Right lobe of liver (tissue), 6 donors: ENCODE measurements around the gene PLCB2. TPM values are rescaled to one million over a fixed set of nuclear protein-coding genes. Genes with fewer than 3 reads are reported as not detected.

Source experiments
- ATAC-seq, 4 donors: fragments of 200-7000 bp; cut with Tn5 transposase; one replicate each; pipeline ENCODE4 v1.9.1; 2020; ENCODE audit warnings: mild to moderate bottlenecking in 4 of 4, moderate library complexity in 4 of 4
- DNase-seq, 3 donors: peaks; one replicate each; pipeline ENCODE4 v3.0.0-alpha.2; 2020
- H3K27ac ChIP-seq, 3 donors: fragments of 200-600 bp; one replicate each; pipeline ENCODE4 v1.8.0; 2022
- H3K27me3 ChIP-seq, 2 donors: fragments of 200-600 bp; one replicate each; pipeline ENCODE4 v1.8.0; 2022
- H3K36me3 ChIP-seq, 4 donors: fragments of 200-600 bp; sonication (generic) in 1 of 4; one replicate each; pipeline versions ENCODE4 v1.5.1 to v1.8.0; 2017 to 2022; ENCODE audit warnings: control low read depth in 1 of 4
- H3K4me1 ChIP-seq, 4 donors: fragments of 200-600 bp; sonication (generic) in 1 of 4; one replicate each; pipeline versions ENCODE4 v1.5.1 to v1.8.0; 2017 to 2022; ENCODE audit warnings: control low read depth in 1 of 4
- H3K4me3 ChIP-seq, 3 donors: fragments of 200-600 bp; one replicate each; pipeline ENCODE4 v1.8.0; 2022
- H3K9me3 ChIP-seq, 4 donors: fragments of 200-600 bp; sonication (generic) in 1 of 4; one replicate each; pipeline versions ENCODE4 v1.5.1 to v1.8.0; 2017 to 2022; ENCODE audit warnings: control low read depth in 1 of 4
- POLR2A ChIP-seq: fragments of 450-650 bp; IDR thresholded peaks from one replicate; pipeline ENCODE4 v1.6.1; 2017; ENCODE audit warnings: antibody characterized with exemption, mild to moderate bottlenecking
- WGBS: methylation state at CpG from one replicate; pipeline ENCODE4 v1.1.6; 2018; ENCODE audit warnings: low coverage, low lambda C conversion rate; ENCODE audit not compliant: insufficient coverage; ENCODE audit errors: missing lambda C conversion rate; 5-methylcytosine and 5-hydroxymethylcytosine counted together
- intact Hi-C, 2 donors: fragments of 100-400 bp; cut with DNase I; formaldehyde crosslinking; loops; one replicate each; pipeline versions ENCODE4 v1.11.2 to v1.14.1; 2022
- long read RNA-seq: library from polyadenylated mRNA; unstranded; transcript quantifications from one replicate; pipeline ENCODE4 v2.0.0, GENCODE V29; 2019
- total RNA-seq, 6 experiments: library from RNA; depleted of rRNA in 2 of 6; stranded (reverse); fragments of >200 nt in 2 of 6; fragmentation: NEBNext Ultra II Directional in 3 of 6; extraction: Animal tissue kit (Norgen Biotek cat#: 25700) in 3 of 6; gene quantifications; one replicate each; pipeline versions ENCODE4 v1.1.0 to v1.2.4, GENCODE V29; 2016 to 2023
- TF ChIP-seq, protein P1 (sequence below), 4 donors: fragments of 200-600 bp in 3 of 4; fragments of 450-650 bp in 1 of 4; IDR thresholded peaks; one replicate each; pipeline versions ENCODE4 v1.5.1 to v1.8.0; 2016 to 2022; ENCODE audit warnings: antibody characterized with exemption in 4 of 4, mild to moderate bottlenecking in 2 of 4
- donor health status: DM: no; HTN: yes; CAD: no.
- donor health status: DM: no; HTN: no; CAD: no.
- donor health status: DM: no; HTN: no; CAD: no.
- donor health status: DM: no; HTN: yes; CAD: no.
- donor health status: DM: no; HTN: yes; CAD: no.

PLCB2 gene, protein sequence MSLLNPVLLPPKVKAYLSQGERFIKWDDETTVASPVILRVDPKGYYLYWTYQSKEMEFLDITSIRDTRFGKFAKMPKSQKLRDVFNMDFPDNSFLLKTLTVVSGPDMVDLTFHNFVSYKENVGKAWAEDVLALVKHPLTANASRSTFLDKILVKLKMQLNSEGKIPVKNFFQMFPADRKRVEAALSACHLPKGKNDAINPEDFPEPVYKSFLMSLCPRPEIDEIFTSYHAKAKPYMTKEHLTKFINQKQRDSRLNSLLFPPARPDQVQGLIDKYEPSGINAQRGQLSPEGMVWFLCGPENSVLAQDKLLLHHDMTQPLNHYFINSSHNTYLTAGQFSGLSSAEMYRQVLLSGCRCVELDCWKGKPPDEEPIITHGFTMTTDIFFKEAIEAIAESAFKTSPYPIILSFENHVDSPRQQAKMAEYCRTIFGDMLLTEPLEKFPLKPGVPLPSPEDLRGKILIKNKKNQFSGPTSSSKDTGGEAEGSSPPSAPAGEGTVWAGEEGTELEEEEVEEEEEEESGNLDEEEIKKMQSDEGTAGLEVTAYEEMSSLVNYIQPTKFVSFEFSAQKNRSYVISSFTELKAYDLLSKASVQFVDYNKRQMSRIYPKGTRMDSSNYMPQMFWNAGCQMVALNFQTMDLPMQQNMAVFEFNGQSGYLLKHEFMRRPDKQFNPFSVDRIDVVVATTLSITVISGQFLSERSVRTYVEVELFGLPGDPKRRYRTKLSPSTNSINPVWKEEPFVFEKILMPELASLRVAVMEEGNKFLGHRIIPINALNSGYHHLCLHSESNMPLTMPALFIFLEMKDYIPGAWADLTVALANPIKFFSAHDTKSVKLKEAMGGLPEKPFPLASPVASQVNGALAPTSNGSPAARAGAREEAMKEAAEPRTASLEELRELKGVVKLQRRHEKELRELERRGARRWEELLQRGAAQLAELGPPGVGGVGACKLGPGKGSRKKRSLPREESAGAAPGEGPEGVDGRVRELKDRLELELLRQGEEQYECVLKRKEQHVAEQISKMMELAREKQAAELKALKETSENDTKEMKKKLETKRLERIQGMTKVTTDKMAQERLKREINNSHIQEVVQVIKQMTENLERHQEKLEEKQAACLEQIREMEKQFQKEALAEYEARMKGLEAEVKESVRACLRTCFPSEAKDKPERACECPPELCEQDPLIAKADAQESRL
- 10 to 100 TPM in 2 of 6 experiments, 1 to 10 TPM in 4; 5.0 to 18.0 (median 7.2) TPM for total RNA-seq
- long read RNA-seq: 0 reads

DNA sequence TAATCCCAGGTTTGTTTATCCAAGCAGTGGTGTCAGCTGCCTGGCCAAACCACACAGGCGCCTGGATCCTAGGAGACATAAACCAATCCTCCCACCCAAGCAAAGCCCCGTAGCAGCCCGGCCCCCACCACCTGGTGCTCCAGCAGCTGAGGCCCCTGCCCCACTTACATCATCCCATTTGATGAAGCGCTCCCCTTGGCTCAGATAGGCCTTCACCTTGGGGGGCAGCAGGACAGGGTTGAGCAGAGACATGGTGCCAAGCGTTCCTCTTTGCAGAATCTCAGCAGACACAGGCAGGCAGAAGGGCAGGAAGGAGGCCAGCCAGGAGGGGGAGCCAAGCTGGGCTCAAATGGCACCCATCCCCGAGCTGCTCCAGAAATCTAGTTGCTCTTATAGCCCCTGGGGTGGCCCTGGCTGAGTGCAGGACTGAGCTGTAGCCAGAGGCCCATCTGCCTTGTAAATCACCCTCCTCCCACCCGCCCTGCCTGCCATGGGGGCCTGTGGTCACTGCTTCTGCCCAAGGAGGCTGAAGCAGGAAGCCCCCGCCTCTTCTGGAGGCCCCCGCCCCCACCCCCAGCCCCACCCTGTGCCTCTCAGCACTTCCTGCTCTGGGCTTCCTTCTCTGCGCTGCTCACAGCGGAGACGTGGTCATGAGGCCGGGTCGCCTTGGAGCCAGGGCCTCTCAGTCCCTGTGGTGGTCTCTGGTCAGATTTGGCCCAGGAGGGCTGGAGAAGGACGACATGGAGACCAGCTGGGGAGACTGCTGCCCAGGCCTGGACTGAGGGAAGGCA is at the start of gene PLCB2:
TSS of gene PLCB2 (minus strand) at position 515 of the 791 bp plus-strand sequence. CDS start at position 252, 263 bp downstream.
- intact Hi-C loops: no loop called here
- ATAC-seq: peak; percentile 60 to 71 (median 62)
- Histone ChIP-seq H3K4me1 (no peaks in the 10 kb centered on the region), H3K27ac (peak within 1 kb of the TSS in 2 of 3 donors; percentile 67 to 76), H3K27me3 (no peaks in the 10 kb centered on the region), H3K9me3 (no peaks in the 10 kb centered on the region), H3K36me3 (no peaks in the 10 kb centered on the region), H3K4me3 (peak within 1 kb of the TSS; percentile 16 to 41 (median 20))
- DNase-seq: peak in 2 of 3 donors; percentile 62 to 74
- TF ChIP-seq, protein P1, sequence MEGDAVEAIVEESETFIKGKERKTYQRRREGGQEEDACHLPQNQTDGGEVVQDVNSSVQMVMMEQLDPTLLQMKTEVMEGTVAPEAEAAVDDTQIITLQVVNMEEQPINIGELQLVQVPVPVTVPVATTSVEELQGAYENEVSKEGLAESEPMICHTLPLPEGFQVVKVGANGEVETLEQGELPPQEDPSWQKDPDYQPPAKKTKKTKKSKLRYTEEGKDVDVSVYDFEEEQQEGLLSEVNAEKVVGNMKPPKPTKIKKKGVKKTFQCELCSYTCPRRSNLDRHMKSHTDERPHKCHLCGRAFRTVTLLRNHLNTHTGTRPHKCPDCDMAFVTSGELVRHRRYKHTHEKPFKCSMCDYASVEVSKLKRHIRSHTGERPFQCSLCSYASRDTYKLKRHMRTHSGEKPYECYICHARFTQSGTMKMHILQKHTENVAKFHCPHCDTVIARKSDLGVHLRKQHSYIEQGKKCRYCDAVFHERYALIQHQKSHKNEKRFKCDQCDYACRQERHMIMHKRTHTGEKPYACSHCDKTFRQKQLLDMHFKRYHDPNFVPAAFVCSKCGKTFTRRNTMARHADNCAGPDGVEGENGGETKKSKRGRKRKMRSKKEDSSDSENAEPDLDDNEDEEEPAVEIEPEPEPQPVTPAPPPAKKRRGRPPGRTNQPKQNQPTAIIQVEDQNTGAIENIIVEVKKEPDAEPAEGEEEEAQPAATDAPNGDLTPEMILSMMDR (IDR thresholded peaks at IDR 0.05): no peak
- TF ChIP-seq POLR2A: no peak
- 60% methylated on average over 3 of the region's 15 CpGs for WGBS

DNA sequence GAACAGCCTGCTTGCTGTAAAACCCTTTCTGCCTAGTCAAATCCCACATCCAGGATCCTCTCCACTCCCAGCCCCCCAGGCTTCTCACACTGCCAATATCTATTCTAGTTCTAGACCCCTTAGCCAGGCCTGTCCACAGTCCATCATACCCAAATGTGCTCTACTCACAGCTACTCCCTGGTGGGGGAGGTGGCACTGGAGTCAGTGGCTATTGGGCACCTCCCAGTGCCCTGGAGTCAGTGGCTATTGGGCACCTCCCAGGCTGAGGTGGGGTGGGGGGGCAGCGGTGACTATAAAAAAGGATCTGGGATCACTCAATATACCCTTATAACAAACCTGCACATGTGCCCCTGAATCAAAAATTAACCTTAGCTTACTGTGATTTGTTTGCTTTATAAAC is 49.5 kb upstream of the PLCB2 start:
- Histone ChIP-seq H3K27me3 (no peaks in the 10 kb centered on the region), H3K9me3 (no peaks in the 10 kb centered on the region), H3K36me3 (no peaks in the 10 kb centered on the region), H3K4me1 (peaks cover 0 to 18% (median 2%) of the 10 kb centered on the region in 4 donors), H3K27ac (no peak overlapping the region), H3K4me3 (no peak overlapping the region)
- no peak for ATAC-seq
- intact Hi-C loops: no loop called here
- DNase-seq: no peak
- 44% methylated on average over 1 of the region's 1 CpG for WGBS
- no peak for TF ChIP-seq POLR2A

DNA sequence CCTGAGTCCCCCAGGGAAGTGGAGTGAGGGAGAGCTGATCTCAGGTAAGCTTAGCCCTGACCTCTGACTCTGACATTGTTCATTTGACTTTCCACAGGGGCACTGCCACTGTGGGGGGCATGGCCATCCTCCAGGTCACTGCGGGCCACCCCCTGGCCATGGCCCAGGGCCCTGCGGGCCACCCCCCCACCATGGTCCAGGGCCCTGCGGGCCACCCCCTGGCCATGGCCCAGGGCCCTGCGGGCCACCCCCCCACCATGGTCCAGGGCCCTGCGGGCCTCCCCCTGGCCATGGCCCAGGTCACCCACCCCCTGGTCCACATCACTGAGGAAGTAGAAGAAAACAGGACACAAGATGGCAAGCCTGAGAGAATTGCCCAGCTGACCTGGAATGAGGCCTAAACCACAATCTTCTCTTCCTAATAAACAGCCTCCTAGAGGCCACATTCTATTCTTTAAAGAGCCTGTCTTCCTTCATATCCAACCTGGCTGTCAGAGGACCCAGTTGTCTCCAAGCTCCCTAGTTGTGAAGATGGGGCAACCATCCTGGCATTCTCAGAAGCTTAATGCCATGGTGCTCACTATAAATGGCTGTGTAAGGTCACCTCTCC is 48.3 kb upstream of the PLCB2 start:
- intact Hi-C loops: no loop called here
- WGBS: no CpG with 5 or more reads among the region's 5 CpGs
- TF ChIP-seq, protein P1 (IDR thresholded peaks at IDR 0.05): no peak
- no peak for ATAC-seq
- no peak for DNase-seq
- H3K4me3 ChIP-seq: no peak overlapping the region
- no peaks in the 10 kb centered on the region for H3K27me3 ChIP-seq
- no peak overlapping the region for H3K27ac ChIP-seq
- no peaks in the 10 kb centered on the region for H3K9me3 ChIP-seq
- peaks cover 0 to 18% (median 2%) of the 10 kb centered on the region in 4 donors for H3K4me1 ChIP-seq
- no peaks in the 10 kb centered on the region for H3K36me3 ChIP-seq

DNA sequence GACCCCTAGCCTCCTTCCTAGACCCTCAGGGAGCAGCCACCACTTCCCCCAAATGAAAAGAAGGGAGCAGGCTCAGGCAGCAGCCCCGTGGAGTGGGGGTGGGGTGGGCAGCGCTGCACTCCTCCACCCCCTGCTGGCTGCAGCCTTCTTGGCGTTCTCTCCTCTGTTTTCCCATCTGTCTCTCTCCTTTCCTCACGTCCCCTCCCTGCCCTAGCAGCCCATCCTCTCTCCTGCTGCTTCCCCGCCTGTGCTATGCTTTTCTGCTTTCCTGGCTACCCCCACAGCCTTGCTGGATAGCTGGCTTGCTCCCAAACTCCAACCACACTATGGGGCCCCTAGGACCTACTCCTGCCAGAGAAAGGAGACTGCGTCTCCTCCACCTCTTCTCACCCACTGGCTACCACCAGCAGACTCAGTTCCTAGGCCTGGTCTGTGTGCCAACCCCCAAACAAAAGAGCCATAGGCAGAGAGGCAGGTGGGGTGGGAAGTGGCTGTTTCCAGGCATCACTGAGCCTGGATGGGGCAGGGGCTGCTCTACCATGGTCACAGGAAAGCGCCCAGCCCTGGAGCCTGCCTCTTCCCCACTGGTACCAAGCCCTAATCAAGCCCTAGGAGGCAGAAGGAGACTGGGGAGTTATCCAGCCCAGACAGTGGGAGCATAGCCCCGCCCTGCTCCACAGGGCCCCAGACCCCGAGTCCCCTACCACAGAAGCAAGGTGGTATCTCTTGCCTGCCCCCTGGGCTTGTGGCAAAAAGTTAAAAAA is 46.9 kb upstream of the PLCB2 start:
- DNase-seq (no peak), ATAC-seq (no peak)
- Histone ChIP-seq H3K4me3 (no peak overlapping the region), H3K4me1 (peaks cover 0 to 18% (median 2%) of the 10 kb centered on the region in 4 donors), H3K9me3 (no peaks in the 10 kb centered on the region), H3K27ac (peak overlapping the region in 1 of 3 donors; percentile 60), H3K36me3 (no peaks in the 10 kb centered on the region), H3K27me3 (no peaks in the 10 kb centered on the region)
- intact Hi-C loops: no loop called here
- 44% methylated on average over 6 of the region's 9 CpGs for WGBS
- no peak for TF ChIP-seq POLR2A
- TF ChIP-seq, protein P1 (IDR thresholded peaks at IDR 0.05): peak in 2 of 4 donors; percentile 10
